Activated naive CD4-positive, alpha-beta T cell treated with anti-CD3 and anti-CD28 coated beads for 36 hours (primary cell): ENCODE results near the gene CDK19. TPM values are rescaled to one million over a fixed set of nuclear protein-coding genes. Genes with fewer than 3 reads are reported as not detected.

Source experiments
- CTCF ChIA-PET: fragments of 350-600 bp; sonication (Branson Sonifier 250); formaldehyde crosslinking; loops from one replicate; lab custom pipeline; 2021; ENCODE audit warnings: antibody characterized with exemption; lab: Charles Lee
- DNase-seq: peaks from one replicate; pipeline ENCODE4 v3.0.0-alpha.2; 2020
- H3K27ac Mint-ChIP-seq: one replicate; pipeline ENCODE4 v1.8.0; 2021; ENCODE audit warnings: mild to moderate bottlenecking, mixed read lengths
- H3K27me3 Mint-ChIP-seq: one replicate; pipeline ENCODE4 v1.8.0; 2021; ENCODE audit warnings: low read depth, mixed read lengths
- H3K36me3 Mint-ChIP-seq: one replicate; pipeline ENCODE4 v1.8.0; 2021; ENCODE audit warnings: low read depth, mixed read lengths
- H3K4me1 Mint-ChIP-seq: one replicate; pipeline ENCODE4 v1.8.0; 2021; ENCODE audit warnings: low read depth, mixed read lengths
- H3K4me3 Mint-ChIP-seq: one replicate; pipeline ENCODE4 v1.8.0; 2021; ENCODE audit warnings: mild to moderate bottlenecking, moderate library complexity, mixed read lengths
- H3K9me3 Mint-ChIP-seq: one replicate; pipeline ENCODE4 v1.8.0; 2021; ENCODE audit warnings: mixed read lengths
- intact Hi-C: fragments of 100-400 bp; cut with micrococcal nuclease; formaldehyde crosslinking; loops from one replicate; pipeline ENCODE4 v1.15.1; 2023
- total RNA-seq, 2 experiments: library from RNA; stranded (reverse); gene quantifications; one replicate each; pipeline ENCODE4 v1.2.3, GENCODE V29; 2021

Gene CDK19
- total RNA-seq, 2 experiments from 2014 or later, result 11.0 to 11.7 TPM

- no peaks in the 10 kb centered on the region for H3K36me3 Mint-ChIP-seq
- intact Hi-C loops, result no loop called here
- no peak overlapping the region for H3K27ac Mint-ChIP-seq
- no peaks in the 10 kb centered on the region for H3K9me3 Mint-ChIP-seq
- no peak overlapping the region for H3K4me3 Mint-ChIP-seq
- CTCF ChIA-PET, result interaction anchor here (0.7 kb wide), 1 partner anchor 304 kb away, joined by 3 read pairs; no protein-coding TSS in a partner anchor
- H3K27me3 Mint-ChIP-seq, result no peaks in the 10 kb centered on the region
- H3K4me1 Mint-ChIP-seq, result no peaks in the 10 kb centered on the region
- no peak for DNase-seq
Measured at GRCh38 chr6:110622912-110623578, 192.2 kb downstream of the CDK19 start.

GRCh38 chr6:110621061-110621460 lies 194.2 kb downstream of the CDK19 start:
- Mint-ChIP-seq H3K4me3 (no peak overlapping the region), H3K27ac (no peak overlapping the region), H3K27me3 (no peaks in the 10 kb centered on the region), H3K9me3 (no peaks in the 10 kb centered on the region), H3K36me3 (no peaks in the 10 kb centered on the region), H3K4me1 (no peaks in the 10 kb centered on the region)
- no peak for DNase-seq
- intact Hi-C loops, result no loop called here
- CTCF ChIA-PET, result no interaction called here

GRCh38 chr6:110620065-110620464 lies 195.2 kb downstream of the CDK19 start:
- Mint-ChIP-seq H3K27me3 (no peaks in the 10 kb centered on the region), H3K9me3 (no peaks in the 10 kb centered on the region), H3K4me1 (no peaks in the 10 kb centered on the region), H3K27ac (no peak overlapping the region), H3K4me3 (no peak overlapping the region), H3K36me3 (no peaks in the 10 kb centered on the region)
- CTCF ChIA-PET, result interaction anchor here (0.5 kb wide), 1 partner anchor 329 kb away, joined by 4 read pairs; no protein-coding TSS in a partner anchor
- intact Hi-C loops, result no loop called here
- DNase-seq, result no peak

- no peaks in the 10 kb centered on the region for H3K4me1 Mint-ChIP-seq
- no peaks in the 10 kb centered on the region for H3K9me3 Mint-ChIP-seq
- intact Hi-C loops, result loop anchor here (2.0 kb wide), 1 partner anchor 329 kb away; no protein-coding TSS in a partner anchor
- CTCF ChIA-PET, result interaction anchor here (0.6 to 0.9 kb wide), 2 partner anchors 15 to 259 kb away, joined by 3 read pairs; no protein-coding TSS in a partner anchor
- no peak for DNase-seq
- H3K4me3 Mint-ChIP-seq, result no peak overlapping the region
- no peaks in the 10 kb centered on the region for H3K27me3 Mint-ChIP-seq
- H3K36me3 Mint-ChIP-seq, result peaks cover under 1% of the 10 kb centered on the region
- no peak overlapping the region for H3K27ac Mint-ChIP-seq
Measured at GRCh38 chr6:110619275-110619908, 195.9 kb downstream of the CDK19 start.

GRCh38 chr6:110618591-110619267 lies 196.5 kb downstream of the CDK19 start:
- no peak for DNase-seq
- Mint-ChIP-seq H3K27me3 (no peaks in the 10 kb centered on the region), H3K27ac (no peak overlapping the region), H3K4me3 (no peak overlapping the region), H3K4me1 (no peaks in the 10 kb centered on the region), H3K36me3 (peaks cover 3% of the 10 kb centered on the region), H3K9me3 (no peaks in the 10 kb centered on the region)
- intact Hi-C loops, result loop anchor here (2.0 kb wide), 1 partner anchor 330 kb away; no protein-coding TSS in a partner anchor
- CTCF ChIA-PET, result interaction anchor here (0.6 to 0.9 kb wide), 2 partner anchors 14 to 260 kb away, joined by 3 read pairs; no protein-coding TSS in a partner anchor

- no peaks in the 10 kb centered on the region for H3K27me3 Mint-ChIP-seq
- H3K27ac Mint-ChIP-seq, result no peak overlapping the region
- no peak for DNase-seq
- H3K4me3 Mint-ChIP-seq, result no peak overlapping the region
- H3K9me3 Mint-ChIP-seq, result no peaks in the 10 kb centered on the region
- H3K4me1 Mint-ChIP-seq, result no peaks in the 10 kb centered on the region
- intact Hi-C loops, result no loop called here
- H3K36me3 Mint-ChIP-seq, result peaks cover 3% of the 10 kb centered on the region
- CTCF ChIA-PET, result no interaction called here
Measured at GRCh38 chr6:110617057-110617456, 198.2 kb downstream of the CDK19 start.

- no peaks in the 10 kb centered on the region for H3K27me3 Mint-ChIP-seq
- H3K9me3 Mint-ChIP-seq, result no peaks in the 10 kb centered on the region
- no peak for DNase-seq
- H3K4me3 Mint-ChIP-seq, result no peak overlapping the region
- H3K27ac Mint-ChIP-seq, result no peak overlapping the region
- H3K36me3 Mint-ChIP-seq, result peaks cover 3% of the 10 kb centered on the region
- H3K4me1 Mint-ChIP-seq, result no peaks in the 10 kb centered on the region
- intact Hi-C loops, result no loop called here
- CTCF ChIA-PET, result interaction anchor here (0.6 kb wide), 1 partner anchor 64 kb away, joined by 4 read pairs; no protein-coding TSS in a partner anchor
Measured at GRCh38 chr6:110615722-110616121, 199.5 kb downstream of the CDK19 start.

GRCh38 chr6:110614586-110614985 lies 200.7 kb downstream of the CDK19 start:
- Mint-ChIP-seq H3K36me3 (peaks cover 3% of the 10 kb centered on the region), H3K9me3 (no peaks in the 10 kb centered on the region), H3K4me1 (no peaks in the 10 kb centered on the region), H3K27ac (no peak overlapping the region), H3K27me3 (no peaks in the 10 kb centered on the region), H3K4me3 (no peak overlapping the region)
- CTCF ChIA-PET, result interaction anchor here (0.6 to 0.8 kb wide), 3 partner anchors 120 to 397 kb away, joined by 3 to 4 read pairs (median 4); no protein-coding TSS in a partner anchor
- intact Hi-C loops, result no loop called here
- DNase-seq, result no peak

GRCh38 chr6:110614106-110614505 lies 201.2 kb downstream of the CDK19 start:
- intact Hi-C loops, result no loop called here
- Mint-ChIP-seq H3K4me3 (no peak overlapping the region), H3K4me1 (no peaks in the 10 kb centered on the region), H3K36me3 (peaks cover 3% of the 10 kb centered on the region), H3K27ac (no peak overlapping the region), H3K27me3 (no peaks in the 10 kb centered on the region), H3K9me3 (no peaks in the 10 kb centered on the region)
- CTCF ChIA-PET, result interaction anchor here (0.6 kb wide), 2 partner anchors 121 to 260 kb away, joined by 4 read pairs; no protein-coding TSS in a partner anchor
- no peak for DNase-seq

- Mint-ChIP-seq H3K27me3 (no peaks in the 10 kb centered on the region), H3K4me1 (no peaks in the 10 kb centered on the region), H3K27ac (no peak overlapping the region), H3K9me3 (no peaks in the 10 kb centered on the region), H3K36me3 (peaks cover 3% of the 10 kb centered on the region), H3K4me3 (no peak overlapping the region)
- intact Hi-C loops, result no loop called here
- DNase-seq, result no peak
- CTCF ChIA-PET, result interaction anchor here (1.0 kb wide), 1 partner anchor 39 kb away, joined by 3 read pairs; no protein-coding TSS in a partner anchor
Measured at GRCh38 chr6:110613356-110613755, 201.9 kb downstream of the CDK19 start.

GRCh38 chr6:110612298-110612697 lies 203.0 kb downstream of the CDK19 start:
- Mint-ChIP-seq H3K4me1 (no peaks in the 10 kb centered on the region), H3K9me3 (no peaks in the 10 kb centered on the region), H3K27ac (no peak overlapping the region), H3K27me3 (no peaks in the 10 kb centered on the region), H3K36me3 (peaks cover 3% of the 10 kb centered on the region), H3K4me3 (no peak overlapping the region)
- intact Hi-C loops, result no loop called here
- DNase-seq, result no peak
- CTCF ChIA-PET, result interaction anchor here (0.6 to 1.0 kb wide), 3 partner anchors 21 to 92 kb away, joined by 3 to 5 read pairs (median 3); no protein-coding TSS in a partner anchor

GRCh38 chr6:110609101-110609500 lies 206.2 kb downstream of the CDK19 start:
- CTCF ChIA-PET, result interaction anchor here (1.1 kb wide), 1 partner anchor 19 kb away, joined by 3 read pairs; no protein-coding TSS in a partner anchor
- Mint-ChIP-seq H3K27me3 (no peaks in the 10 kb centered on the region), H3K36me3 (no peaks in the 10 kb centered on the region), H3K27ac (no peak overlapping the region), H3K4me1 (no peaks in the 10 kb centered on the region), H3K9me3 (no peaks in the 10 kb centered on the region), H3K4me3 (no peak overlapping the region)
- no peak for DNase-seq
- intact Hi-C loops, result no loop called here
